GM18508 (cell line): ENCODE data around the gene FBXW7.

ENCODE experiments used
- ATAC-seq: cut with Tn5 transposase; IDR thresholded peaks from one replicate; pipeline ENCODE4 v1.9.1; 2021; ENCODE audit warnings: moderate number of reproducible peaks; ENCODE audit not compliant: insufficient read depth, unreplicated experiment

FBXW7 gene

DNA sequence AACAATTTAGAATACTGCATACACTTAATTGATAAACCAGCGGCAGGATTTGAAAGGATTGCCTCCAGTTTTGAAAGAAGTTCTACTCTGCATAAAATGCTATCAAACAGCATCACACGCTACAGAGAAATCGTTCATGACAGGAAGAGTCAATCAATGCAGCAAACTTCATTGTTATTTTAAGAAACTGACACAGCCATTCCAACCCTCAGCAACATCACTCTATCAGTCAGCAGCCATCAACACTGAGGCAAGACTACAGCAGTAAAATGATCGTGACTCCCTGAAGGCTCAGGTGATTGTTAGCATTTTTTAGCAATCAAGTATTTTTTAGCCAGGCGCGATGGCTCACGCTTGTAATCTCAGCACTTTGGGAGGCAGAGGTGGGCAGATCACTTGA lies 98.3 kb downstream of the FBXW7 start:
- no peak for ATAC-seq

DNA sequence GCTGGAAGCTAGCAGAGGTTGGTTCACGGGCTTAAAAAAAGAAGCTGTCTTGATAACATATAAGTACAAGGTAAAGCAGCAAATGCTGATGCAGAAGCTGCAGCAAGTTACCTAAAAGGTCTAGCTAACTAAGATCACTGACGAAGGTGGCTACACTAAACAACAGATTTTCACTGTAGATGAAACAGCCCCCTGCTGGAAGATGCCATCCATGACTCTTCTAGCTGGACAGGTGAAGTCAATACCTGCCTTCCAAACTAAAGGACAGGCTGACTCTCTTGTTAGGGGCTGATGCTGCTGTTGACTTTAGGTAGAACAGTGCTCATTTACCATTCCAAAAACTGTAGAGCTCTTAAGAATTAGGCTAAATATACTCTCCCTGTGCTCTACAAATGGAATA lies 99.5 kb downstream of the FBXW7 start:
- no peak for ATAC-seq

DNA sequence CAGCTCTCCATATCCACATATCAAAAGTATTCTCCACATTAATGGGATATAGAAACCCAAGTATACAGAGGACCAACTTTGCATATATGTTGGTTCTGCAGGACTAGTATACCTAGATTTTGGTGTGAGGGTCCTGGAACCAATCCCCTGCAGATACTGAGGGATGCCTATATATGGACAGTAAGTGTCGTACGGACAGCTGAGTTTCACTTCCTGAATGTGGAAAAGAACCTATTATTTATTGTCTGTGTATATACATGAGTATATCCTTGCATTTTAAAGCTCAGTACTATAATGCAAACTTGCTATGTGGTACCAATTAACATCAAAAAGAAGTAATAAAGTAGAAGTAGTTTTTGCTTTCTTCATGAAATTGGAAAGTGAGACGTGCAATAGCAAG lies 101.9 kb downstream of the FBXW7 start:
- ATAC-seq = no peak

DNA sequence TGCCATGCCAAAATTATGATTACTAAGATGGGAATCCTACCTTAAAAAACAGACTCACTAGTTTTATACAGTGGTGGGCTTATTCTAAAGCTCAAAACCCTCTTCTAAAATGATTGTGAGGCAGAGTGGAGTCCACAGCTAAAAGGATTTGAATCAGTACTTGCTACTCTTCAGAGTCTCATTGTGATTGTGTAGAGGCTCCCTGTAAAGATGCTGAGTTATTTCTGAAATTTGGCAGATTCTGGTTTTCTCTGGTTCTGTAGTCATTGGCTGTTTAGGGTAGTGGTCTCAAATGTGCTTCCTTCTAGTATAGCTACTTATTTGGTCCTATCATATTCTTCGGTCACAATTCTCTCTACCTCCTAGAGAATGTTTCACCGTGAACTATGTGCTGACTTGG lies 104.1 kb downstream of the FBXW7 start:
- no peak for ATAC-seq

DNA sequence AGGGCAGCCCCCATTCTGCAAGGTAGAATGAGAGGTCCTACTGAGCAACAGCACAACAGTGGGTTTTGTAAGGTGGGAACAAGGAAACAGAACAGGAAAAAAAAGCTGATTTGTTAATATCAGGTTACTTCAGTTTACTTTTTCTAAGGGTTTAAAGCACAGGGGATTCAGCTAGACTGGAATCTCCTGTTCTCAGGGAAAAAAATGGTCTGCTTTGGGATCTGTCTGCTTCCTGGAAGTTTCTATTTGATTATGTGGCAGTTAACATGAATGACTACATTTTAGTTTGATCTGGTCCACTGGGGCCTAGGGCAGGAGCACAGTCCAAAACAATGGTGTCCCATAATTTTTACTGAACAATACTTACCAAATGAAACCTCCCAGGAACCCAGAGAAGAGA lies 104.6 kb downstream of the FBXW7 start:
- ATAC-seq = no peak

DNA sequence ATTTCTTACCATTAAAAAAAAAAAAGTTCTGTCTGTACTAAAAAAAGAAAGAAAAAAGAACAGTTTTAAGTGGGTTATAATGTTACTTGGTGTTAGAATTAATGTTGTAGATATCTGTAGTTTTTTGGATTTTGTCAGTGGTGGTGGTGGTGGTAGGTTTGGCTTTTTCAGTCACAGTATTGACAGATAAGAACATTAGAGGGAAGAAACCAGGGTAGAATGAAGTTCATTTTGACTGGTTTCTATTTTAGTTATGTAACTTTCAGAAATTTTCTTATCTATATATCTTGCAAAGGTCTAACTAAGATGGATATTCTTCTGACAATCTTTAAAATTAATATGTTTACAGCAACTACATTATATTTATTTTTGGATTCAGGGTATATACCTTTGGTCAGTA lies 105.4 kb downstream of the FBXW7 start:
- no peak for ATAC-seq

DNA sequence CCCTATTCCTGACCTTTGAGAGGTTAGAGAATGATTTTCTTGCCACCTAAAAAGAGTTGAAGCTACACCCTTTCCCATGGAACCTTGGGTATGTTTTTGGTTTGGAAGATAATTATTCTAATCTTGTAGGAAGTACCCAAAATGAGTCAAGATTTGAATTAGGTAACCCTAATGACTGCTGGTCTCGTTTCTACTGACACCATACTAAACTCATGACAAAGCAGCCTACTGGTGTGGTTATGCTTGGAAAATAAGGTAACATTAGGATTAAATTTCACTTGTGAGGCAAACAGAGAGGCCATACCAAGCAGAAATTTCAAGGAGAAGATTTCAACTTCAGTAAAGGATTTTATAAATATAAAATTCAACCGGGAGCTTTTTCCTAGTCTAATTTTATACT lies 107.9 kb downstream of the FBXW7 start:
- ATAC-seq = no peak

DNA sequence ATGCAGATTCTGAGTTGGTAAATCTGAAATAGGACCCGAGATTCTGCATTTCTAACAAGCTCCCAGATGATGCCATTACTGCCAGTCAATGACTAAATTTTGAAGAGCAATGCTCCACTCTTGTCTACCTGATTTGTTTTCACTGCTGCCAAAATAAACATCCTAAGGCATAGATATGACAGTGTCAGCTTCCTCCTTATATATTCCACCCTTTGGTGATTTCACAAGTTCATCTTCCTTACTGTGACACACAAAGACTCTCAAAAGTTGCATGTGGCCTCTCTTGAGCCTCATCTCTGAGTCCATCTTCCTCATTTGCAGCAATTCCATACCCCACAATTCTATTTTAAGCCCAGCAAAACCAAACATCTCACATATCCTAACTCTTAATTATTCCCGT lies 110.9 kb downstream of the FBXW7 start:
- ATAC-seq = no peak

DNA sequence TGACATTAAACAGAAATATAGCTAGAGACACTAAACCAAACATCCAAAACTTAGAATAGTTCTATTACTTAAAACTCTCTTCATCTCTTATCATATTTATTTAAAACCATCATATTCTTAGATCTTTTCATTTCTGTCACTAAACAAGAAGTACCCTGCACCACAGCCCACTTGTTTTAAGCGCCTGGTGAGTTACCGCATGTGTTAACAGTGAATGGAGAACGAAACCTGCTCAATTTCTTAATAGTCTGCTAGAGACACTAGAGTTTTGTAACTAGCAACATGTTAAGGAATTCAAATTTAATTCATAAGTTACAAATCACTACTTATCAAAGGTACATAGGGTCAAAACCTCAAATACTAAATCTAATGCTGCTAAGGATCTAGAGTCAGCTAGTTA lies 111.5 kb downstream of the FBXW7 start:
- ATAC-seq = no peak

DNA sequence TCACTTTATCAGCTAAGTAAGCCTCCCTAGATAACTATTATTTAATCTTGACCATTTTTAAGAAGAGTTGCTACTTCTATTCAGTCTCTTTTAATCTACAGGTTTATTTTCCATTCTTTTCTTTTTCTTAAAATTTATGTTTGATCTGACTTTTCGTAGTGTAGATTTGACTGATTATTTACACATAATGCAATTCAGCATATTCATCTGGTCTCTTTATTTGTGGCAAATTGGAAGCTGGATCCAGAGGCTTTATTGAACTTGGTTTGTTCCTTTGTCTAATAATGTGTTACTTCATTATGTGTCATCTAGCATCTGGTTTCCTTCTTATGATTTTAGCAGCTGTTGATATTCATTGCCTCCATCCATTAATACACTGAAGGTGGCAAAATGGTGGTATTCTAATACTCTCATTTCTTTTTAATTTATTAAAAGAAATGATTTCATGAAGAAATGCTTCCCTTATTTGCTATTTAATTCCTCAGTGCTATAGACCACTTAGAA lies 113.0 kb downstream of the FBXW7 start:
- ATAC-seq = no peak

DNA sequence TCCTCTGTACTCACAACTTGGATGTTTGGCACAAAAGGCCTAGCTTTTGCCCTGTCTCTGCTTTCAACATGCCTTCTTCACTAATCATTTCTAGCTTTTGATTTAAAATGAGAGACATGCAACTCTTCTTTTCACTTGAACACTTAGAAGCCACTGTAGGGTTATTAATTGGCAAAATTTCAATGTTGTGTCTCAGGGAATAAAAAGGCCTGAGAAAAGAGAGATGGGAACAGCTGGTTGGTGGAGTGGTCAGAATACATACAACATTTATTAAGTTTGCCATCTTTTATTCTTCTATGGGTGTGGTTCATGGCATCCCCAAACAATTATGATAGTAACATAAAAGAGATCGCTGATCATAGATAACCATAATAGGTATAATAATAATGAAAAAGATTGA lies 114.3 kb downstream of the FBXW7 start:
- no peak for ATAC-seq

DNA sequence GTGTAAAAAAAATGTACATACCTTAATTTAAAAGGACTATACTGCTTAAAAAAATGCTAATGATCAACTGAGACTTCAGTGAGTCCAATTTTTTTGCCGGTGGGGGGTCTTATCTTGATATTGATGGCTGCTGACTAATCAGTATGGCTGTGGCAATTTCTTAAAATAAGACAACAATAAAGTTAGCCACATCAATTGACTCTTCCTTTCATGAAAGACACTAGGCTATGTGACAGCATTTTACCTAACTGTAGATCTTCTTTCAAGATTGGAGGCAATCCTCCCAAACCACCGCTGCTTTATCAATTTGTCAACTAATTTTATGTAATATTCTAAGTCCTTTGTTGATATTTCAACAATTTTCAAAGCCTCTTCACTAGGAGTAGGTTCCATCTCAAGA lies 116.1 kb downstream of the FBXW7 start:
- ATAC-seq = no peak

DNA sequence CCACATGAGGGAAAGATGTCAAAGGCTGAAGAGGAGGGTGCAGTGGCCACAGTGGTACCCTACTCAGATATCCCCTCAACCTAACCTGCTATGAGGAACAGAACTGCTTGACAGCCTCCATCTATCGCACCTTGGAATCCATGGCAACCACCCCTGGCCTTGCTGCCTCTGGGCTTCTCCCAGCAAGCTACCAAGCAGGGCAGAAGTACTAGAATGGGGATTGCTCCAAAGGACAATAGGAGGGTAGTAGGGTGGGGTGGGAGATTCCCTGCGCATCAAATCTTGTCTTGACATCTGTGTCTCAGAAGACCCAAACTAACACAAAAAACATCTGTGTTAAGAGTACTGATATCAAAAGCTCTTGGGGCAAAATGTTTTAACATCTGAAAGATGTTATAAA lies 118.2 kb downstream of the FBXW7 start:
- no peak for ATAC-seq

DNA sequence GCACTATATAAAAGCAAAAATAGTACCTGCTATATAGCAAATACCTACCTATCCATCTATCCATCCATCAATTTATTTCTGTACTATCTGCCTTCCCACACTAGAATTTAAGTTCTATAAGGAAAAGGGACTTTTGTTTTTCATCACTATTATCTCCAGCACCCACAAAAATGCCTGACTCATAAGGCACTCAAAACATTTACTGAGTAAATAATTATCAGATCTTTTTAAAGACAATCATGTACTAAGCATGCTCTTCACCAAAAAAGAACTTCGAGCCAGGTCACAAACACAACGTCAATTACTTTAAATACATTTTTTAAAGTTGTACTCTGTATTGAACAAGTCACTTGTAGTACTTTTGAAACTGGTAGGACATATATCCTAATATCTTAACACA lies 119.9 kb downstream of the FBXW7 start:
- ATAC-seq = no peak

DNA sequence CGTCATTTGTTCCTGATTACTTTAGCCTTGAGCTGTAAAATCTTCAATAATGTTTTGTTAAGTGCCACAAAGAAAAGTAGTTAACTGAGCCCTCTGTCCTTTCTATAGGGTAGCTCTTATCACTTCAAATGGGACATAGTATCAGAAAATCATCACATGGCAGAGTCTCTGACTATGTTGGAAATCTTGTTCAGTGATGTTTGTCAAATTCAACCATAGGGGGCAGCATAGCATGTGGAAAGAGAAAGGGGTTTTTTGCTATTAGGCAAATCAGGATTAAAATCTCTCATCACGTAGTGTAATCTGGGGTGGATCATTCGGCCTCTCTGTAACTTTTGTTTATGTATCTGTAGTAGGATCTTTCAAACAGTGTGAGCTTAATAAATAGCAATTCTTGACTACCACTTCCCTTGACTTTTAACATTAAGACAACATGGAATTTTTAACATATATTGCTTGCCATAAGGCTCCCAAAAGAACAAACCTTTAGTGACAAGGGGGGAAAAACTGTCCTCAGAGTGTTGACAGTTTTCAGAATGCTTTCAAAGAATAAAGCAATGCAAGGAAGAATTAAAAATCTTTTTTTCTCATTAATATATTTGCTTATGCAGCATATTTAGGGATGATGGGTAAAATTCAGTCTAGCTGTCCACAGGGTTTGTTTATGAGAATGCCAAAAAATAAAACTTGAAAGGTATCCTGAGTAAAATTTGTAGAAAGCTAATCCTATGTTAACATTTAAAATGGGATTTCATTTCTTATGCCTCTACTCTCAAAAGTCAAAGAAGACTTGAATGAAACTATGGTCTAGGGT lies 127.2 kb downstream of the FBXW7 start:
- no peak for ATAC-seq

DNA sequence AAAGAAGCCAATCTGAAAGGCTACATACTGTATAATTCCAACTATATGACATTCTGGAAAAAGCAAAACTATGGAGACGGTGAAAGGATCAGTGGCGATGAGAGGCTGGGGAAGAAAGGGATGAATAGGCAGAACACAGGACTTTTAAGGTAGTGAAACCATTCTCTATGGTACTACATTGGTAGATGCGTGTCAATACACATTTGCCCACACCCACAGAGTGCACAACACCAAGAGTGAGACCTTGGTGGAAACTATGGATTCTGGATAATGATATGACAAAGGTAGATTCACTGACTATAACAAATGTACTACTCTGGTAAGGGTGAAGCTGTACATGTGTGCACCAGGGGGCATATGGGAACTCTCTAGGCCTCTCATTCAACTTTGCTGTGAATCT lies 134.5 kb downstream of the FBXW7 start:
- no peak for ATAC-seq

DNA sequence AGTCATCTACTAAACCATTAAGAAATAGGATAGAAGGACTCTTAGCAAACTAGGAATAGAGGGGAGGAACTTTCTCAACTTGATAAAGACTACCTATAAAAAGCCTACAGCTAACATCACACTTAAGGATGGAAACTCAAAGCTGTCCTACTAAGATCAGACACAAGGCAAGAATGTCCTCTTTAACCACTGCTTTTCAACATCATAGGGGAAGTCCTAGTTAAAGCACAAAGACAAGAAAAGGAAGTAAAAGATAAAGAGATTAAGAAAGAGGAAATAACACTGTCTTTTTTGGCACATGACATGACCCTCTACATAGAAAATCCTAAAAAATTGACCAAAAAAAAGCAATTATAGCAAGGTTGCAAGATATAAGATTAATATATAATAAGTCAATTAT lies 136.6 kb downstream of the FBXW7 start:
- peak; percentile 59 for ATAC-seq

DNA sequence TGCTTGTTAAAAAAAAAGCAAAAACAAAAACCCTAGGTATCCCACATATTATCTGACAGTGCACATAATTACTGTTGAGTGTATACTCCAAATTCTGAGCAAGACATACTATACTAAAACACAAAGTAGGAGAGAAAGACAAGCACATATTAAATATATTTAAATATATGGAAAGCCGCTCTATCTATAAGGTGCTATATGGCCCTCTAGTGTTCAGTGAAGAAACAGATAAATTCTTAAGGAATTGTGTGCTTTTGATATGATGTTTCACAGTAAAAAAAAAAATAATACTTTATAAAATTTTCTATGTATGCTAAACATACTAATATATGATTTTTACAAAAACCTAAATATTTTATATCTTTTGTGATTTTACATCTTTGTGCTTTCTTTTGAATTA lies 137.8 kb downstream of the FBXW7 start:
- no peak for ATAC-seq

DNA sequence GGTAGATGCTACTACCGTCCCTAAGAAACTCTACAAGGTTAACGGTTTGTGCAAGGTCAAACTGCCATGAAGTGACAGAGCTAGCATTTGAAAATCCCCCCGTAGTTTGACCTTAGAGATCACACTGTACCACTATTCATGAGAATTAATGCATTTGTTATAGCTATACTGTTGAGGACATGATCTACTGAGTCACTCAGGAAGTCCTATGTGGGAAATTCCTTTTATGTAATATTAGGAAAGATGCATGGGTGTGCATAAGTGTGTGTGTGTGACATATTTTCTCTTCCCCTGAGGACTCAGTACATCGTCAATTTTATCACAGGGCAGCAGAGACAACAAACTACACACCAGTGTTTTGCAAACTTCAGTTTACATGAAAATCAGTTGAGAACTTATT lies 141.1 kb downstream of the FBXW7 start:
- ATAC-seq = no peak

DNA sequence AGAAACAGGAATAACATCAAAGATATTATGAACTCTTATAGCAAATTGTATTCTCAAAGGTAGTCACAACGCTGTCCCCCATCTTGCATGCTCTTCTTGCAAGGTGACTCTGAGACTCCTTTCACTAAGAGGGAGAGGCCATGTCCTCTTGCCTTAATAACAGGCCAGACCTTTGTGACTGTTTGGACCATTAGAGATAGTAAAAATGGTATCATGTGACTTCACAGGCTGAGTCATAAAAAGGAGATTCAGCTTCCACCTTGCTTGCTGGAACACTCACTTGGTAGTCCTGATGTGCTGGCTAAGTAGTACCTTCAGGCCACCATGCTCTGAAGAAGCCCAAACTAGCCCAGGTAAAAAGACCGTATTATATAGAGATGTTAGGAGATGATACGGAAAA lies 143.8 kb downstream of the FBXW7 start:
- no peak for ATAC-seq

DNA sequence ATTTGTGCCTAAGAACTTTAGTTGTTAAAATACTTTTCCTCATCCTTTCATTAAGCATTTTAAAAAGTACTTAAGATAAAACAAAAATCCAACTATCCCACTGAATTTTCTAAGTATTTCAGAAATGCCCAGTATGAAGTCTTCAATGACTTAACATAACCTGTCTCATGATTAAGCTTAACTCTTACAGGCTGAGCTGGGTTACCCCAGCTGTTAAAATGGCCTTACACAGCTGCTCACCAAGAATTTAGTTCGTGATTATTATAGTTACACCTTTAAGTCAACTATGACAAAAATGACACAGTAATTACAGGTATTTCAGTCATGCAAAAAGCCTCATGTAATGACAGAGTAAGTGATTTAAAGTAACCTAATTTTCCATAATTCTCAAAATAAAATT lies 145.7 kb downstream of the FBXW7 start:
- no peak for ATAC-seq

DNA sequence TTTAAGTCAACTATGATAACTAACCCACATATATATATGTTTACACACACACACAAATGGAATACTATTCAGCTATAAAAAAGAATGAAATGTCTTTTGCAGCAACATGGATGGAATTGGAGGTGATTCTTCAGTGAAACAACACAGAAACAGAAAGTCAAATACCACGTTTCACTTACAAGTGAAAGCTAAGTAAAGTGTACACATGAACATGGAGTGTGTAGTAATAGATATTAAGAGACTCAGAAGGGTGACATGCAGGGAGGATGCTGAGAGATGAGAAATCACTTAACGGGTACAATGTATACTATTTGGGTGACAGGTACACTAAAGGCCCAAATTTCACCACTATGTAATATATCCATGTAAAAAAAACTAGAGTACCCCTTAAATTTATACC lies 146.5 kb downstream of the FBXW7 start:
- no peak for ATAC-seq
